GM23338 (cell line): ENCODE data around the gene ZNF804B. TPM values are rescaled to one million over a fixed set of nuclear protein-coding genes. Genes with fewer than 3 reads are reported as not detected.

Experiments used
- ATAC-seq: fragments of 200-7000 bp; cut with Tn5 transposase; 3 replicates; pipeline ENCODE4 v1.9.1; 2020
- DNase-seq: peaks from one replicate; pipeline ENCODE4 v3.0.0-alpha.2; 2015; ENCODE audit warnings: low spot score
- H2AFZ ChIP-seq: fragments of 200-600 bp; sonication (generic); 2 replicates; pipeline ENCODE4 v1.8.0; 2016; ENCODE audit warnings: antibody characterized with exemption, mild to moderate bottlenecking, moderate library complexity
- H3F3A ChIP-seq: fragments of 200-600 bp; sonication (generic); replicated peaks from 2 replicates; pipeline ENCODE4 v1.8.0; 2017; ENCODE audit warnings: antibody characterized with exemption, mixed run types, low read depth
- H3K27ac ChIP-seq: fragments of 200-600 bp; sonication (generic); 2 replicates; pipeline ENCODE4 v1.6.1; 2016; ENCODE audit warnings: low read depth
- H3K27me3 ChIP-seq: fragments of 200-600 bp; sonication (generic); 2 replicates; pipeline ENCODE4 v1.8.0; 2016; ENCODE audit warnings: mild to moderate bottlenecking, mixed run types, moderate library complexity; ENCODE audit not compliant: insufficient read depth
- H3K36me3 ChIP-seq: fragments of 200-600 bp; sonication (generic); 2 replicates; pipeline ENCODE4 v1.8.0; 2016; ENCODE audit warnings: mild to moderate bottlenecking; ENCODE audit not compliant: insufficient read depth
- H3K4me1 ChIP-seq: fragments of 200-600 bp; sonication (generic); 2 replicates; pipeline ENCODE4 v1.8.0; 2016; ENCODE audit warnings: mild to moderate bottlenecking, moderate library complexity; ENCODE audit not compliant: insufficient read depth
- H3K4me2 ChIP-seq: fragments of 200-600 bp; sonication (generic); 2 replicates; pipeline ENCODE4 v1.7.1; 2017; ENCODE audit warnings: mixed run types
- H3K4me3 ChIP-seq: fragments of 200-600 bp; sonication (generic); 2 replicates; pipeline ENCODE4 v1.6.1; 2016; ENCODE audit warnings: mixed run types
- H3K79me2 ChIP-seq: fragments of 200-600 bp; sonication (generic); replicated peaks from 2 replicates; pipeline ENCODE4 v1.8.0; 2017; ENCODE audit warnings: mild to moderate bottlenecking; ENCODE audit not compliant: insufficient read depth
- H3K9me2 ChIP-seq: fragments of 200-600 bp; sonication (generic); 2 replicates; pipeline ENCODE4 v1.8.0; 2017; ENCODE audit not compliant: insufficient read depth
- H4K20me1 ChIP-seq: fragments of 200-600 bp; sonication (generic); replicated peaks from 2 replicates; pipeline ENCODE4 v1.8.0; 2017; ENCODE audit warnings: mild to moderate bottlenecking; ENCODE audit not compliant: insufficient read depth
- H3K27ac Mint-ChIP-seq: 2 replicates; pipeline ENCODE4 v1.8.0; 2020; ENCODE audit warnings: inconsistent platforms, mild to moderate bottlenecking, moderate library complexity, mixed read lengths
- H3K27me3 Mint-ChIP-seq: 3 replicates; pipeline ENCODE4 v1.8.0; 2022; ENCODE audit warnings: low read depth, mild to moderate bottlenecking, moderate library complexity, mixed read lengths, inconsistent platforms; ENCODE audit not compliant: insufficient read depth, poor library complexity
- H3K36me3 Mint-ChIP-seq: 3 replicates; pipeline ENCODE4 v1.8.0; 2021; ENCODE audit warnings: low read depth, mild to moderate bottlenecking, inconsistent platforms, moderate library complexity, mixed read lengths
- H3K4me1 Mint-ChIP-seq: 3 replicates; pipeline ENCODE4 v1.8.0; 2020; ENCODE audit warnings: mild to moderate bottlenecking, inconsistent platforms, mixed read lengths
- H3K4me3 Mint-ChIP-seq: 3 replicates; pipeline ENCODE4 v1.8.0; 2021; ENCODE audit warnings: moderate library complexity, mild to moderate bottlenecking, inconsistent platforms, mixed read lengths
- H3K9me3 Mint-ChIP-seq: 3 replicates; pipeline ENCODE4 v1.8.0; 2020; ENCODE audit warnings: moderate library complexity, mild to moderate bottlenecking, inconsistent platforms, mixed read lengths
- CREB1 ChIP-seq: fragments of 250-450 bp; sonication (Bioruptor Pico); IDR thresholded peaks from 2 replicates; pipeline ENCODE4 v1.5.0; 2020; ENCODE audit warnings: low read depth, mild to moderate bottlenecking, moderate library complexity
- CTCF ChIP-seq, 2 experiments: fragments of 200-600 bp in 1 of 2; sonication (generic) in 1 of 2; conservative IDR thresholded peaks; 2 replicates each; pipeline versions ENCODE4 v1.5.1 to v1.6.1; 2016 to 2017; ENCODE audit warnings: antibody characterized with exemption in 2 of 2, low read depth in 2 of 2, mild to moderate bottlenecking in 2 of 2, moderate library complexity in 1 of 2
- ETS1 ChIP-seq: IDR thresholded peaks from 2 replicates; pipeline ENCODE4 v1.6.1; 2016; ENCODE audit warnings: antibody characterized with exemption
- EZH2 ChIP-seq: fragments of 200-600 bp; sonication (generic); IDR thresholded peaks from one replicate; pipeline ENCODE4 v1.8.0; 2017; ENCODE audit warnings: antibody characterized with exemption, mild to moderate bottlenecking, low read depth; ENCODE audit not compliant: unreplicated experiment
- EZH2phosphoT487 ChIP-seq: fragments of 200-600 bp; sonication (generic); IDR thresholded peaks from one replicate; pipeline ENCODE4 v1.8.1; 2018; ENCODE audit warnings: antibody characterized with exemption; ENCODE audit not compliant: unreplicated experiment
- JUNB ChIP-seq: IDR thresholded peaks from one replicate; pipeline ENCODE4 v1.6.1; 2016; ENCODE audit warnings: antibody characterized with exemption; ENCODE audit not compliant: unreplicated experiment
- NANOG ChIP-seq: IDR thresholded peaks from 2 replicates; pipeline ENCODE4 v1.6.1; 2016; ENCODE audit warnings: antibody characterized with exemption, borderline replicate concordance
- POLR2AphosphoS5 ChIP-seq: IDR thresholded peaks from 2 replicates; pipeline ENCODE4 v1.6.1; 2016; ENCODE audit warnings: antibody characterized with exemption, low read depth
- STAT1 ChIP-seq: IDR thresholded peaks from one replicate; pipeline ENCODE4 v1.6.1; 2016; ENCODE audit warnings: antibody characterized with exemption; ENCODE audit not compliant: unreplicated experiment
- ZNF114 ChIP-seq: fragments of 250-450 bp; sonication (Bioruptor Pico); IDR thresholded peaks from 2 replicates; pipeline ENCODE4 v1.5.0; 2020; ENCODE audit warnings: mild to moderate bottlenecking, moderate library complexity
- ZNF331 ChIP-seq: fragments of 250-450 bp; sonication (Bioruptor Pico); IDR thresholded peaks from 2 replicates; pipeline ENCODE4 v1.5.0; 2020; ENCODE audit warnings: low read depth, mild to moderate bottlenecking, moderate library complexity
- polyA plus RNA-seq: library from polyadenylated mRNA; unstranded; fragments of >200 nt; fragmentation: Nextera tagmentation; extraction: Ambion mirVana; gene quantifications from 2 replicates; pipeline ENCODE4 v1.2.1, GENCODE V29; 2016
- total RNA-seq: library from RNA; depleted of rRNA; stranded (reverse); fragments of >200 nt; shearing (Covaris generic); gene quantifications from 2 replicates; pipeline ENCODE4 v1.2.3, GENCODE V29; 2014

ZNF804B gene
- total and polyA plus RNA-seq, 2 experiments from 2014 or later = not detected

- Histone ChIP-seq H3K4me2 (peak overlapping the region; percentile 91), H3K36me3 (no peaks in the 10 kb centered on the region), H3K4me3 (peak overlapping the region; percentile 65), H4K20me1 (no peaks in the 10 kb centered on the region), H3K9me2 (no peaks in the 10 kb centered on the region), H3K27ac (no peak overlapping the region), H3F3A (no peaks in the 10 kb centered on the region), H3K27me3 (peaks cover 51% of the 10 kb centered on the region), H2AFZ (peak overlapping the region; percentile 97), H3K4me1 (peaks cover 3% of the 10 kb centered on the region; the same call in 1 of the 2 replicates), H3K79me2 (no peaks in the 10 kb centered on the region)
- DNase-seq = peak; percentile 4
- ATAC-seq = no peak
- Mint-ChIP-seq H3K27ac (no peak overlapping the region), H3K36me3 (no peaks in the 10 kb centered on the region), H3K9me3 (no peaks in the 10 kb centered on the region; the same call in 2 of the 3 replicates), H3K4me1 (peaks cover 8% of the 10 kb centered on the region), H3K27me3 (peaks cover 24% of the 10 kb centered on the region), H3K4me3 (peak overlapping the region; percentile 81)
- no peak for TF ChIP-seq ETS1
Measured at GRCh38 chr7:88760136-88760515, 626 bp downstream of the ZNF804B start.

- peaks cover 46% of the 10 kb centered on the region for H3K27me3 ChIP-seq
- no peaks in the 10 kb centered on the region for H3K79me2 ChIP-seq
- no peaks in the 10 kb centered on the region for H3K36me3 ChIP-seq
- H4K20me1 ChIP-seq = no peaks in the 10 kb centered on the region
- Mint-ChIP-seq H3K27ac (no peak overlapping the region), H3K27me3 (peaks cover 21% of the 10 kb centered on the region), H3K9me3 (no peaks in the 10 kb centered on the region; the same call in 2 of the 3 replicates), H3K4me1 (peaks cover 8% of the 10 kb centered on the region), H3K36me3 (no peaks in the 10 kb centered on the region), H3K4me3 (no peak overlapping the region)
- H3K4me3 ChIP-seq = no peak overlapping the region
- peaks cover 3% of the 10 kb centered on the region; the same call in 1 of the 2 replicates for H3K4me1 ChIP-seq
- H3F3A ChIP-seq = no peaks in the 10 kb centered on the region
- no peak overlapping the region for H2AFZ ChIP-seq
- DNase-seq (peak; percentile 10), ATAC-seq (no peak)
- TF ChIP-seq CTCF (conservative IDR thresholded peaks at IDR 0.05; ENCODE audit: low read depth in 2 of 2) (peak; percentile 7 to 49; a peak in 2 of 4 replicates), ZNF331 (CRISPR knock-in tag) (no peak)
- H3K9me2 ChIP-seq = no peaks in the 10 kb centered on the region
- no peak overlapping the region for H3K4me2 ChIP-seq
- no peak overlapping the region for H3K27ac ChIP-seq
Measured at GRCh38 chr7:88761779-88762178, 2.3 kb downstream of the ZNF804B start.

- Mint-ChIP-seq H3K27ac (no peak overlapping the region), H3K36me3 (no peaks in the 10 kb centered on the region), H3K4me3 (no peak overlapping the region), H3K4me1 (no peaks in the 10 kb centered on the region), H3K9me3 (no peaks in the 10 kb centered on the region), H3K27me3 (peaks cover under 1% of the 10 kb centered on the region)
- no peak overlapping the region for H3K4me3 ChIP-seq
- H3K9me2 ChIP-seq = no peaks in the 10 kb centered on the region
- no peak overlapping the region for H2AFZ ChIP-seq
- H3F3A ChIP-seq = no peaks in the 10 kb centered on the region
- DNase-seq = no peak
- no peaks in the 10 kb centered on the region for H3K4me1 ChIP-seq
- no peak overlapping the region for H3K27ac ChIP-seq
- H3K79me2 ChIP-seq = no peaks in the 10 kb centered on the region
- ATAC-seq = no peak
- no peaks in the 10 kb centered on the region for H4K20me1 ChIP-seq
- H3K4me2 ChIP-seq = no peak overlapping the region
- H3K27me3 ChIP-seq = no peaks in the 10 kb centered on the region
- no peaks in the 10 kb centered on the region for H3K36me3 ChIP-seq
- TF ChIP-seq EZH2phosphoT487 = no peak
- no peak for TF ChIP-seq CTCF (conservative IDR thresholded peaks at IDR 0.05; ENCODE audit: low read depth in 2 of 2)
- no peak for TF ChIP-seq POLR2AphosphoS5
- no peak for TF ChIP-seq JUNB
- TF ChIP-seq ZNF114 (CRISPR knock-in tag) = no peak
- no peak for TF ChIP-seq NANOG
- TF ChIP-seq CREB1 (CRISPR knock-in tag) = no peak
- no peak for TF ChIP-seq EZH2
- TF ChIP-seq STAT1 = no peak
- TF ChIP-seq ETS1 = no peak
Measured at GRCh38 chr7:88771417-88771816, 11.9 kb downstream of the ZNF804B start.
